Endothelial cell of umbilical vein (primary cell): Measurements from ENCODE around the gene SH3PXD2A.

Experiments
- EZH2 ChIP-seq: IDR thresholded peaks from 2 replicates; pipeline ENCODE4 v1.6.1; 2012; ENCODE audit warnings: borderline replicate concordance, low read depth, mild to moderate bottlenecking, moderate library complexity, low read length, inconsistent platforms; ENCODE audit not compliant: severe bottlenecking
- GATA2 ChIP-seq: IDR thresholded peaks from 2 replicates; pipeline ENCODE4 v1.7.0; 2011; ENCODE audit warnings: low read depth, mild to moderate bottlenecking, moderate library complexity, mixed read lengths, low read length; ENCODE audit not compliant: insufficient read length, insufficient read depth
- JUN ChIP-seq: IDR thresholded peaks from 2 replicates; pipeline ENCODE4 v1.6.1; 2011; ENCODE audit warnings: borderline replicate concordance, low read depth; ENCODE audit not compliant: insufficient read length, insufficient read depth
- POLR2A ChIP-seq: IDR thresholded peaks from 2 replicates; pipeline ENCODE4 v1.6.1; 2012; ENCODE audit warnings: low read depth, mild to moderate bottlenecking, control low read depth, low read length
- POLR2AphosphoS5 ChIP-seq: IDR thresholded peaks from 2 replicates; pipeline ENCODE4 v1.6.1; 2012; ENCODE audit warnings: low read depth, mild to moderate bottlenecking, control low read depth, low read length, moderate library complexity; ENCODE audit not compliant: insufficient read depth
- TF ChIP-seq, protein P1 (sequence below), 2 donors: IDR thresholded peaks; 1 replicate in 1 of 2; 2 replicates in 1 of 2; pipeline ENCODE4 v1.5.1; 2011; ENCODE audit warnings: low read length in 2 of 2, mild to moderate bottlenecking in 2 of 2, moderate library complexity in 2 of 2, control low read depth in 1 of 2, inconsistent platforms in 1 of 2, low read depth in 1 of 2; ENCODE audit not compliant: insufficient read depth in 1 of 2; ENCODE audit errors: extremely low read depth in 1 of 2

DNA sequence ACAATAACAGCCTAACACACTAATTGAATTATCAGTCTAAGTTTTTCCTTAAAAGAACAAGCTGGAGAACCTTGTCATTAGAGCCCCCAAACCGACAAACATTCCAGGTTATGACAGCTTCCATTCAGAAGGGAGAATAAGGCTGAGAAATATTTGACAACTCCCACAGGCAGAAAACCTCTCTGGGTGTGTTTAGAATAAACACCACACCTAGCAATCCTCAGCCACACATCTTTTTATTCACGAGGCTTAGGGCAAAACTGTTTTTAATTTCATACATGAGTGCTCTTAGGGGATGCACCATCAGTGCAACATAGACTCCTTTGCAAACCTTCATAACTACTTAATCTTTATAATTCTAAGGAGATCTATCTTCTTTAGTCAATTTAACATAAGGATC lies 38.4 kb upstream of the SH3PXD2A start:
- TF ChIP-seq POLR2A (no peak), JUN (no peak), POLR2AphosphoS5 (no peak), EZH2 (no peak), GATA2 (no peak)
- TF ChIP-seq, protein P1, sequence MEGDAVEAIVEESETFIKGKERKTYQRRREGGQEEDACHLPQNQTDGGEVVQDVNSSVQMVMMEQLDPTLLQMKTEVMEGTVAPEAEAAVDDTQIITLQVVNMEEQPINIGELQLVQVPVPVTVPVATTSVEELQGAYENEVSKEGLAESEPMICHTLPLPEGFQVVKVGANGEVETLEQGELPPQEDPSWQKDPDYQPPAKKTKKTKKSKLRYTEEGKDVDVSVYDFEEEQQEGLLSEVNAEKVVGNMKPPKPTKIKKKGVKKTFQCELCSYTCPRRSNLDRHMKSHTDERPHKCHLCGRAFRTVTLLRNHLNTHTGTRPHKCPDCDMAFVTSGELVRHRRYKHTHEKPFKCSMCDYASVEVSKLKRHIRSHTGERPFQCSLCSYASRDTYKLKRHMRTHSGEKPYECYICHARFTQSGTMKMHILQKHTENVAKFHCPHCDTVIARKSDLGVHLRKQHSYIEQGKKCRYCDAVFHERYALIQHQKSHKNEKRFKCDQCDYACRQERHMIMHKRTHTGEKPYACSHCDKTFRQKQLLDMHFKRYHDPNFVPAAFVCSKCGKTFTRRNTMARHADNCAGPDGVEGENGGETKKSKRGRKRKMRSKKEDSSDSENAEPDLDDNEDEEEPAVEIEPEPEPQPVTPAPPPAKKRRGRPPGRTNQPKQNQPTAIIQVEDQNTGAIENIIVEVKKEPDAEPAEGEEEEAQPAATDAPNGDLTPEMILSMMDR (IDR thresholded peaks at IDR 0.05; ENCODE audit: extremely low read depth in 1 of 2, insufficient read depth in 1 of 2, low read depth in 1 of 2, low read length in 2 of 2) = no peak
